ENCODE results near the gene PRRG2. TPM values are rescaled to one million over a fixed set of nuclear protein-coding genes. Genes with fewer than 3 reads are reported as not detected.

PRRG2 gene
- total RNA-seq, 1 donor from 2014 or later = 7.6 TPM

- Histone ChIP-seq H3K4me1 (peaks cover 9% of the 10 kb centered on the region), H3K36me3 (peaks cover 8% of the 10 kb centered on the region), H3K27me3 (ENCODE audit: low read depth) (no peaks in the 10 kb centered on the region), H3K27ac (no peak overlapping the region), H3K4me3 (no peak overlapping the region), H3K9me3 (no peaks in the 10 kb centered on the region)
- TF ChIP-seq CTCF (IDR thresholded peaks at IDR 0.05) = peak; percentile 86
- DNase-seq (no peak), ATAC-seq (peak; percentile 88 to 89)
- intact Hi-C loops (cut with DNase I) = no loop called here
These were observed 34.1 kb upstream of the PRRG2 start for GRCh38 chr19:49546825-49547565.

GRCh38 chr19:49549045-49549444 lies 32.1 kb upstream of the PRRG2 start:
- peaks cover 19% of the 10 kb centered on the region for H3K4me1 ChIP-seq
- H3K27ac ChIP-seq = no peak overlapping the region
- H3K4me3 ChIP-seq = no peak overlapping the region
- no peaks in the 10 kb centered on the region for H3K9me3 ChIP-seq
- intact Hi-C loops (cut with DNase I) = no loop called here
- no peak for TF ChIP-seq CTCF (IDR thresholded peaks at IDR 0.05)
- H3K27me3 ChIP-seq (ENCODE audit: low read depth) = no peaks in the 10 kb centered on the region
- H3K36me3 ChIP-seq = no peaks in the 10 kb centered on the region
- DNase-seq (no peak), ATAC-seq (no peak)

- TF ChIP-seq CTCF (IDR thresholded peaks at IDR 0.05) = no peak
- no peaks in the 10 kb centered on the region for H3K9me3 ChIP-seq
- H3K27me3 ChIP-seq (ENCODE audit: low read depth) = no peaks in the 10 kb centered on the region
- H3K4me3 ChIP-seq = no peak overlapping the region
- H3K4me1 ChIP-seq = peaks cover 34% of the 10 kb centered on the region
- H3K36me3 ChIP-seq = peaks cover 18% of the 10 kb centered on the region
- H3K27ac ChIP-seq = peak overlapping the region; percentile 6
- intact Hi-C loops (cut with DNase I) = no loop called here
- no peak for ATAC-seq
- no peak for DNase-seq
These were observed 29.6 kb upstream of the PRRG2 start for GRCh38 chr19:49551531-49551930.

DNA sequence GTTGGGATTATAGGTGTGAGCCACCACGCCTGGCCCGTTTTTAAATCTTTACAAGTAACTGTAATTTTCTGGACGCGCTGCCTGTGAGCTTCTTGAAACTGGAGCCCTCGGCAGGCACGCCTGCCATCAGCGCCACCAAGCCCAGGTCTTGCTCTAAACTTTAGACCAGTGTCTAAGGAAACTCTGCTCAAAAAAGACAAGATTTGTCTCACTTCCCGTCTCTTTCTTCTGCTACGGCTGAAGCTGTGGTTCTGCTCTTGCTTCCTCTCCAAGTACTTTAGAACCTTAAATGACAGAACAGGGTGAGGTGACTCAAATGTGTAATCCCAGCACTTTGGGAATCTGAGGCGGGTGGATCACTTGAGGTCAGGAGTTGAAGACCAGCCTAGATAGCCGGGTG lies 28.4 kb upstream of the PRRG2 start:
- Histone ChIP-seq H3K4me3 (no peak overlapping the region), H3K4me1 (peaks cover 29% of the 10 kb centered on the region), H3K36me3 (peaks cover 31% of the 10 kb centered on the region), H3K9me3 (no peaks in the 10 kb centered on the region), H3K27ac (no peak overlapping the region), H3K27me3 (ENCODE audit: low read depth) (no peaks in the 10 kb centered on the region)
- ATAC-seq = no peak
- intact Hi-C loops (cut with DNase I) = no loop called here
- no peak for TF ChIP-seq CTCF (IDR thresholded peaks at IDR 0.05)
- DNase-seq = no peak

- H3K27ac ChIP-seq = no peak overlapping the region
- ATAC-seq (no peak), DNase-seq (no peak)
- no peaks in the 10 kb centered on the region for H3K27me3 ChIP-seq (ENCODE audit: low read depth)
- peaks cover 29% of the 10 kb centered on the region for H3K4me1 ChIP-seq
- H3K9me3 ChIP-seq = no peaks in the 10 kb centered on the region
- intact Hi-C loops (cut with DNase I) = no loop called here
- peaks cover 40% of the 10 kb centered on the region for H3K36me3 ChIP-seq
- no peak overlapping the region for H3K4me3 ChIP-seq
- no peak for TF ChIP-seq CTCF (IDR thresholded peaks at IDR 0.05)
These were observed 27.5 kb upstream of the PRRG2 start for GRCh38 chr19:49553451-49554271.

Data from lower lobe of right lung (tissue), 2 donors.